ENCODE measurements around the gene KLK14.

KLK14 gene

DNA sequence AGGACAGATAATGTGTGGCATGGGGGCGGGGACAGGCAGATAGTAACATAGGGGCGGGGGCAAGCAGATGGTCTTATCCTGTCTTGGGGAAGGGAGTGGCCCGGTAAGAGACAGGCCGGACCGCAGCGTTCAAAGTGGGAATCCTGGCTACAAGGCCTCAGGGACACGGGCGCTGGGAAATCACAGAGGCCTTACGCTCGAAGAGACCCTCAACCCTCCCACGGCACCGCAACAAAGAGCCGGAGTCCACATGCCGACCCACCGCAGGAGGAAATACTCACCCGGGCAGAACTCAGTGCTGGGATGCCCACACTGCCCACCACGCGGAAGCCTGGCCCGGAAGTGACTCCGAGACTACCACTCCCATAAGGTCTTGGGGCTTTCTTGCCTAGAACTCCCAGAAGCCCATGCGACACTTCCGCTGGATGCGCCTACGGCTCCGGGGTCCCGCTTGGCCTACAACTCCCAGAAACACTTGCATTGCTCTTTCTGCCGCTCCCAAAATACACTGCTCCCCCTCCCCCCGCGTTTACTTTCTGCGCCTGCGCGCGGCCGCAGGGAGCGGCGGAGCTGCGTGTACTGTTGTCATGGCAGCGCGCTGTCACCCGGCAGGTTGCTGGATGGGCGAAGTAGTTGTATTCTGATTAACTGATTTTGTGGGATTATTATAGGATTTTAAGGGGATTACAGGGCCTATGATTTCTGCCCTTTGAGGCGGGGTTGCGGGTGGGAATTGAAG is 25.5 kb upstream of the KLK14 start, which contains the start of gene CTU1:
TSS of gene CTU1 (minus strand) at position 344 of the 739 bp plus-strand sequence. CDS start 3,840 bp downstream, outside the sequence.
- peak; percentile 98 for DNase-seq

DNA sequence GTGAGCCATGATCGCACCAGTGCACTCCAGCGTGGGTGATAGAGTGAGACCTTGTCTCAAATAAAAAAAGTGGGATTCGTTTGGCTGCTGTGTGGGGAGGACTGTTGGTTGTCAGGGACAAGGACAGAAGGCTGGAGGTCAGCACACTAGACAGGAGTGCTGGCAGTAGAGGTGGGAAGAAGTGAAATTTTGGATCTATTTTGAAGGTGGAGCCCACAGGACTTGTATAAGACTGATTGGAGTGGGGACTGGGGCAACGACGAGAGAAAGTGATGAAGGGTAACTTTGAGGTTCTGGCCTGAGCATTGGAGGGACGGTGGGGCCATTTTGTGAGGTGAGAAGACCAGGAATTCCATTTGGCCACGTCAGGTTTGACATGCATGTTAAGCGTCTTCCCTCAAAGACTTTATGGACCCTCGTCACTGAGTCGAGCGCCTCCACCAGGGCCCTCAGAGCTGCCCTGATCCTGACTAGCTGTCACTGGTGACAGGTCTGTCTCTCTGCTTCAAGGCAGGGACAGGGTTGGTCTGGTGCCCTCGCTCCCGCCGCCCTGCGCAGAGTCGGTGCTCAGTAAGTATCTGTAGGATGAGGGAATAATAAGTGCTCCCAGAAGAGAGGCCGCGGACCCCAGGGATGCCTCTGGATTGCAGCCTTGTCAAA is 24.8 kb upstream of the KLK14 start:
- DNase-seq = no peak

DNA sequence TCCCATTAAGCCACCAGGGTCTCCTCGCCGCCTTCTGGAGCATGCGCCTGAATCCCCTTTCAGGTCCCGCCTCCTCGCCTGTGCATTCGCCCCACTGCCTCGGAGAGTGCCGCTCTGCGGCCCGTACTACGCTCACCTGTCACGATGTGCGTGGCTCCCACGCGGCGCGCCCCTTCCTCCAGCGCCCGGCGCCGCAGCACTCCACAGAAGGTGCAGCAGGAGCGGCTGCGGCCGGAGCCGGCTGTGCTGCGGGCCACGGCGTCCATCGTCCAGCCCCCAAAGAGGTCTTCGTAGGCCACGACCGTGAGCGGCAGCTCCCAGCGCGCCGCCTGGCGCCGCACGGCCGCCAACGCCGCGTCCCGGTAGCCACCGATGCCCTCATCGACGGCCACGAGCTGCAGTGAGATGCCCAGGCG is 21.2 kb upstream of the KLK14 start:
- DNase-seq = no peak

DNA sequence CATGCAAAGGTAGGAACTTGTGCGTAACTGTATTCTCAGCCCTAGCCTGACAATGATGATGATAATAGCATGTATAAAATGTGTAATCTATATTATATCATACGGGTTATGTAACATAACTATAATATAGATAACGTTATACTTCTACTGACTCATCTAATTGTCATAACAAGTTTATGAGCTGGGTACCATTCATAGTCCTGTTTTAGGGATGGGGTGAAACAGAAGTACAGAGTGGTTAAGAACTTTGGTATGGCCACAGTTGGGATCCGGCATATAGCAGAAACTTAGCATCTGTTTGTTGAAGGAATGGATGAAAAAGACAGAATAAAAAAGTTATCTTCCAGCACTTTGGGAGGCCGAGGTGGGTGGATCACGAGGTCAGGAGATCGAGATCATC is 20.3 kb upstream of the KLK14 start:
- DNase-seq = no peak

DNA sequence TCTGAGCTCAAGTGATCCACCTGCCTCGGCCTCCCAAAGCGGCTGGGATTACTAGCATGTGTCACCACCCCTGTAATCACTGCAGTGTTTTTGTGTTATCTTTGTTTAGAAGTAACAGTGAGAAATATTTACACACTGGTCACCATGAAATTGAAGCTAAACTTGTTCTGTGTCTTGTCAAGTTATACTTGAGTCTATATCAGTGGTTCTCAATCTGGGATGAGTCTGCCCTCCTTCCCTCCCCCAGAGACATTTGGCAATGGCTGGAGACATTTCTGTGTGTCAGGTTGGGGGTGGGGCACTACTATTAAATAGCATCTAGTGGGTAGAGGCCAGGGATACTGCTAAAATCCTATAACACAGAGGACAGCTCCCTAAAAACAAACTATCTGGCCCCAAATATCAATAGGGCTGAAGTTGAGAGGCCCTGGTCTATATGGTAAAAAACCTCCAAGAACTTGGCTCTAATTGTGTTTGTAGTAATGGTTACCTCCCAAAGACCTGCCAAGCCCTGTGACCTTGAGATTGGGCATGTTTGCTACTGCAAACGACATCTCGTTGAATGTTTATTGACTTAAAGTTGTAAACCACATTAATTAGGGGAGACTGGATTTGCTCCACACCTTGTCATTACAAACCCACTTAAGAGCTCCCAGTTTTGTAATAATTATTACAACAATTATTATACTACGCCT is 18.6 kb upstream of the KLK14 start:
- DNase-seq = no peak

DNA sequence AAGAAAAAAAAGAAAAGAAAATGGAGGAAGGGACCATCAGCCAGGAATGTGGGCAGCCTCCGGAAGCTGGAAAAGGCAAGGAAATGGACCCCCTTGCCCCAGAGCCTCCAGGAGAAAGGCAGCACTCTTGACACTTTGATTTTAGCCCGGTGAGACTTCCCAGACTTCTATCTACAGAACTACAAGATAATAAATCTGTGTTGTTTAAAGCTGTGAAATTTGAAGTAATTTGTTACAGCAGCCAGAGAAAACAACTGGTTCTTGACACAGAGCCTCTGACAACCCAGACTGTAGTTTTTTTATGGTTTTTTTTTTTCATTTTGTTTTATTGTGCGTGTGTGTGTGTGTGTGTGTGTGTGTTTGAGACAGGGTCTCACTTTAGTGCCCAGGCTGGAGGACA is 17.9 kb upstream of the KLK14 start:
- no peak for DNase-seq

DNA sequence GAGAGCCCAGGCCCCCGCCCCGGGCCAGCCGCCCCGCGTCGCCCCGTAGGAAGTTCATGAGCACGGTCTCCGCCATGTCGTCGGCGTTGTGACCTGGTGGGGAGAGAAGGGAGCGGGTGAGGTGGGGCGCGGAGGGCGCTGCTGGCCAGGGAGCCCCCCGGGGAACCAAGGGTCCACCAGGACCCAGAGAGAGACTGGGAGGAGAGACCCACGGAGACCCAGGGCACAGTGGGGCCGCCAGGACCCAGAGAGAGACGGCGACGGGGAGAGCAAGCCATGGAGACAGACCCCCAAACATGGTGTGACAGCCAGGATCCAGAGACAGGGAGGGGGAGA is 16.3 kb upstream of the KLK14 start:
- DNase-seq = no peak

DNA sequence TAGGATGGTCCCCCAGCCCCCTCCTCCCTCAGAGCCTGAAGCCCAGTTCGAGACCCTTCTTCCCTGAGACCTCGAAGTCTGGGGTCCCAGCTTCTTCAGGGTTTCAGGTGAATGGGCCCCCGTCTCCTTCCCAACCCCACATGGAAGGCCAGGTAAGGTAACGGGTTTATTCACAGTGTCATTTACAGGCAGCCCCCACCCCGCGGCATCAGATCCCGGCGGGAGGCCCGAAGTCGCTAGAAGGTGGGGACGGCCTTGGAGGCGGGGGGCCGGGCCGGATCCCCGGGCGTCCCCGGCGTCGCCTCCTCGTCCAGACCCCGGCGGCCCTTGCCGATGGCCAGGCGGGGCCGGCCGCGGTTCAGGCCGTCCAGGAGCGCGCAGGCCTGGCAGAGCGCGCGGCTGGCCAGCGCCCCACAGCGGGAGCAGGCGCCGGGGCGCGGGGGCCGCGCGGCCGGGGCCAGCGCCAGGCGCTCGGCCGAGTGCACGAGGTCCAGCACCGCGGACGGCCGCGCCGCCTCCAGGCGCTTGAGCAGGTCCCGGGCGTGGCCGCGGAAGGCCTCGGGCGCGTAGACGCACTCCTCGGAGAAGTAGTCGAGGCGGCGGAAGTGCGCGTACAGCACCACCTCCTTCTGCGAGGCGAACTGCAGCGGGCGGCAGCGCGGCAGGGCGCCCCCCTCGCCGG is 15.8 kb upstream of the KLK14 start:
- no peak for DNase-seq

DNA sequence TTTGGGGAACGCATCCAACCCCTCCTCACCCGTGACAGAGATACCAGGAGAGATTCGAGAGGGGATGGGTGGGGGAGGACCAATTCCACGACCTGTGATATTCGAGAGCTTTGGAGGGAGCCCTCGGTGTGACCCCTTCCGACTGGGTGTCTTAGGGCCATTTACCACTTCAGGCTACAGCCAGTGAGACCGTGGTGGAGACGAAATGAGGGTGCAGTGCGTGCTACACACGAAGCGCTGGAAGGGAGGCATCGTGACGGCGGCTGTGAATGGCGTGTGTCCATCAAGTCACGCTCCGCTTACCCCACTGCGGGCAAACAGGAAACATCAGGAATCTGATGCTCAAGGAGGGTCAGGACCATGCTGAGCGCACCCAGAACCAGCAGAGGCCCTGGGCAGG is 15.1 kb upstream of the KLK14 start:
- no peak for DNase-seq

DNA sequence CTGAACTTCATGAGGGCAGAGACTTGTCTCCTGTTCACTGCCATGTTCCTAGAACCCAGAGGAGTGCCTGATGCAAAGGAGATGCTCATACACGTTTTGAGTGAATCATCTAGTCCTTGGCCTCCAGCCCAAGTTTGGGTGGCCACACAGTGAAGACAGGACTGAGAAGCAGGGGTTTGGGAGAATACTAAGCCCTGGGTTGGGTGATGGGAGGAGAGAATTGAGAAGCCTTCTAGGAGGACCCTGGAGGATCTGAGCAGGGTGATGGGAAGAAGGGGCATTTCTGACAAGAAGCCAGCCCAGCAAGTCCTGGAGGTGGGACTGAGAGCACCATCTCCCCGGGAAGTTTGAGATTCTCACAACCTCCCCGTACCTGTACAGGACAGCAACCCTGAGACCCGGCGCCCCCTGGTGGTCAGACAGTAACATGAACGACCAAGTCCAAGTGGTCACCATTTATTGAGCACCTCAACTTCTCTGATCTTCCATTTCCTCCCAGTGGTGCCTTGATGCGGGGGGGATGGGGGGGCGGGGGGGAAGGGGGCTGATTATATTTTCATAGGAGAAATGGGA is 14.6 kb upstream of the KLK14 start:
- peak; percentile 30 for DNase-seq

DNA sequence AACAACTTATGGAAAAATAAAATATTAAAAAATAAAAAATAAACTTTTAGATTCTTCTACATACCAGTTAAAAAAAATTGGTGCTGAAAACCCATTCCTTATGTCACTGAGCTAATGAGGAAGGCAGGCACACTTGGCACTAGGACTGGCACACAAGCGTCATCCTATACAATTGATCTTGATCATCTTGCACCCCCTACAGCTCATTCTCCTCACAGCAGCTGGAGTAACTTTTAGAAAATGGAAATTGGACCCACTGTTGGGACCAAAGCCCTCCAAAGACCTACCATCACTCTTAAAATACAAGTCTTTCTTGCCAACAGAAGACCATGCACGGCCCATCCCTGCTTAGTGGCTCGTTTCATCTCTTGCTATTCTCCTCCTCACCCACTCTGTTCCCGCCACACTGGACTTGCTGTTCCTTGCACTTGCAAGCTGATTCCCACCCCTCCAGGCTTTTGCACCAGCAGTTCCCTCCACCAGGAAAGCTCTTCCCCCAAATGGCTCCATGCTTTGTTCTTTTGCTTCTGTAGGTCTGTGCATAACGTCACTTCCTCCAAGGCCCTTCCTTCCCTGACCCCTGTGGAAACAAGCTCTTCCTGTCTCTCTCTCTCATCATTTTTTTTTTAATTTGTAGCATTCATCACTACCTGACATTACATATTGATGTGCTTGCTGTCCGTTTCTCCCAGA is 13.9 kb upstream of the KLK14 start:
- no peak for DNase-seq

DNA sequence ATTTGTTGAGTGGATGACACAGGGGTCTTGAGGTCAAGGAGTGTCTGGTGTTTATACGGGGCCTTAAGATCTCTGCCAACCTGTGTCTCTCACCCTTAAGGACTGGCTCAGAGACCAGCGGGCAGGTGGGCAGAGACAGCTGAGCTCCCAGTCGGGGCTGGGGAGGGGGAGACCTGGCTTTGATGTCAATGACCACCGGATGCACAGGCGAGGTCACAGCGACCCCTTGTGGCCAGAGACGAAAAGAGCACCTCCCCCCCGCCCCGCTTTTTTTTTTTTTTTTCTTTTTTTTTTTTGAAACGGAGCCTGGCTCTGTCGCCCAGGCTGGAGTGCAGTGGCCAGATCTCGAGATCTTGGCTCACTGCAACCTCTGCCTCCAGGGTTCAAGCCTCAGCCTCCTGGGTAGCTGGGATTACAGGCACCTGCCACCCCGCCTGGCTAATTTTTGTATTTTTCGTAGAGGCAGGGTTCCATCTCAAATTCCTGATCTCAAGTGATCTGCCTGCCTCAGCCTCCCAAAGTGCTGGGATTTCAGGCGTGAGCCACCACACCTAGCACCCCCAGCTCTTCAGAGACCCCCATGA is 12.1 kb upstream of the KLK14 start:
- peak; percentile 6 for DNase-seq

DNA sequence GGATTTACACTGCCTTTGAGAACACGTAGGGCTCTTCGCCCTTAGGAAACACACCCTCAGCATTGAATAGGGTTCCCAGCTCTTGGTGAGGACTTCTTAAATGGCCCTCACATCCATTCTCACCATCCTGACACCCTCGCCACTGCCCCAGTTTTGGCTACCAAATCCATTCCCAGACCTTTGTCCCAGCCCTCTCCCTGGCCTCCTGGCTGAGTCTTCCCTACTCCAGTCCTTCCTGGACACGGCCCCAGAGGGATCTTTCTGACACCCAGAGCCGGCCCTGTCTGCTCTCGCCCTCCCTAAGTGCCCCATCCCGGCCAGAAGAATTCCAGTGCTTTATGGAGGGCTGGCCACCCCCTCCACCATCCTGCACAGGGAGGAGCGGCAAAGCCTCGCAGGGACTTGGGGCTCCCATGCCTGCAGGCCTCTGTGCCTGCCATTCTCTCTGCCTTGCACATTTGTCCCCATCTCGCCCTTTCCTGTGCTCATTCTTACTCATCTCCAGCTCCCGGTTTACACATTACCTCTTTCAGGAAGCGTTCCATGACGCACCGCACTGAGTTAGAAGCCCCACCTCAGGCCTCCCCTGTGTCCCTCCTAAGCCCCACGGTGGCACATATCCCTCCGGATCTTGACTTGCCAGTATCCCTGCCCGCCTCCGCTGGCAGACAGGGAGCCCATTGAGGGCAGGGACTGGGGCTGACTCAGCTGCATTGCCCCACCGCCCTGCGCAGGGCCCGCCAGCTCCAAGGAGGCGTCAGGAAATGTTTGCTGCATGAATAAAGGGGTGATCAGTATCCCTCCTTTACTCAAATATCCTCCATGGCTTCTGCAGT is 11.0 kb upstream of the KLK14 start:
- no peak for DNase-seq

DNA sequence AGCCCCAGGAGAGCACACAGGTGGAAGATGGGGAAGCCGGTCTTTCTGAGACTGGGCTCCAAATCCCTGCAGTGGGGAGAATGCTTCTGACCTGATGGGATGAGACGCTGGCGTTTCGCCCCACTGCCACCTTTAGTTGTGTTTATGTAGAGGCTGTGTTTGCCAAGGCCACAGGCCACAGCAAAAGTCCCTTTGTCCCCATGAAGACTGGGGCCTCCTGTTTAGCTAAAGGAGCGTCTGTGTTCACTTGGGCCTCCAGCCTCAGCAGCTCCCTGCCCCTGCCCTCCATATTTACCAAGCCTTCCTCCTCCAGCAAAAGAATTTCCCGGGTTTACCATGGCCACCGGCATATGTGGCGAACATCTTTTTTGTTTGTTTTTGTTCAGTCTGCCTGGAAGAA is 10.4 kb upstream of the KLK14 start:
- no peak for DNase-seq

DNA sequence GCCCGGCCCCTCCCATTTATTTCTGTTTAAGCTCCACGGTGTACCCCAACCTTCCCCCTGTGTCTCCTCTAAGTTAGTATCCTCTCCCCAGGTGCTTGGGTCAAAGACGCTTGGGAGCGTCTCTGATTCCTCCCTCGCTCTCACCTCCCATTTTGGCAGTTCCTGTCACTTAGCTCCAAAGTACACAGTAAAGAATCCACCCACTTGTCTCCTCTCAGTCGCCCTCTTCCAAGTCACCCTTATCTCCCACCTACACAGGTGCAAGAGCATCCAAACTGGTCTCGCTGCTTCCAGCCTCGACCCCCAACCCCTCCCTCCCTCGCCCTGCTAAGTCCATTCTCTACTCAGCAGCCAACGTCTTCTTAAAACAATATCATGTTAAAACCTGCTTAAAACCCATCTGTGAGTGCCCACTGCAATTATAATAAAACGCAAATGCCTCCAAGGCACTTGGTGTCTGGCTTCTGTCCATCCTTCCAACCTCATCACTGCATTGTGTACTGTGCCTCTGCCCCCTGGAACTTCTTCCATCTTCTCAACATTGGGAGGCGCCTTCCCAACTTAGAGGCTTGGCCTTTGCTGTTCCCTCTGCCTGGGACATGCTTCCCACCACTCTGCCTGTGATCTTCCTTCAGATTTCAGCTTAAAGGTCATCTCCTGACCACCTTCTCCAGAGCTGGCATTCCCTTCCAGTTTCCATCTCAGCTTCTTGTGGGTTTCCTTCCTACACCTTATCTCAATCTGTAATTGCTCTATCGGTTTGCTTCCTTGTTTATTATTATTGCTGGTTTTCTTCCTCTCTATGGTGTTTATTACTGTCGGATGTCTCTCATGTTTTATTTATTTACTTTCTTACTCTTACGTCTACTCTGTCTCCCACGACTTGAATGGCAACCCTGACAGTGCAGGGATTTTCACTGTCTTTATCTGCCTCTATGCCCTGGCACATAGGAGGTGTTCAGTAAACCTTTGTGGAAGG is 9.5 kb upstream of the KLK14 start:
- no peak for DNase-seq

DNA sequence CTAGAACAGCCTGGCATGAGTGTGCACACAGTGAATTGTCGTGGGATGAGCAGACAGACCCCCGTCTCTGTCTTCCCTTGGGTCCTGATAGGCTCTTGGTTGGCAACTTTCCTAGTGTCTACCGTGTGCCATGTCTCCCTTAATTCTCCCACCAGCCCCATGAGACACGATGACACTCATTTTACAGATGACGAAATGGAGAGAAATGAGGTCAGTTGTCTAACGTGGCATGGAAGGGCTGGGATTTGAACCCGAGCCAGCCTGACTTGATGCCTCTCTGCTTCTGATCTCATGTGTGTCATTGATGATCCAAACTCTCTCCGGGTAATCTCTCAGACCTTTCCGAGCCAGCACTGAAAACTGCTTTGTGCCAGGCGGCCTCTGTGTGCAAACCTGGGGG is 8.4 kb upstream of the KLK14 start:
- DNase-seq = no peak

DNA sequence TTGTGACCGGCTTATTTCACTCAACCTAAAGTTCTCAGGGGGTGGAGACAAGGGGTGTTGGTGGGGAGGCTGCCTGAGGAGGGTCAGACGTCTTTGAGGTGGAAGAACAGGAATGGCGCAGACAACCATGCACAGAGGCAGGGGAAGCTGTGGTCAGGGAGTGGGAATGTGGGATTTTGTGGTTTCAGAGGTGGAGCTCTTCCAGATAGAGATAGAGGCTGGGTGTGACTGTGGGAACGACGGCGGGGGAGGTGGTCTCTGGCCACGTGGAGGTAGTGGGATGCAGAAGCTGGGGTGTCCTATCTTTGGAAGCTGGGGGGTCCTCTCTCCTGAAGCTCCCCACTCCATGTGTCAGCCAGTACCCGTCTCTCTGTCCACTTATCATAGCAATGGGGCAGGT is 7.8 kb upstream of the KLK14 start:
- DNase-seq = no peak

DNA sequence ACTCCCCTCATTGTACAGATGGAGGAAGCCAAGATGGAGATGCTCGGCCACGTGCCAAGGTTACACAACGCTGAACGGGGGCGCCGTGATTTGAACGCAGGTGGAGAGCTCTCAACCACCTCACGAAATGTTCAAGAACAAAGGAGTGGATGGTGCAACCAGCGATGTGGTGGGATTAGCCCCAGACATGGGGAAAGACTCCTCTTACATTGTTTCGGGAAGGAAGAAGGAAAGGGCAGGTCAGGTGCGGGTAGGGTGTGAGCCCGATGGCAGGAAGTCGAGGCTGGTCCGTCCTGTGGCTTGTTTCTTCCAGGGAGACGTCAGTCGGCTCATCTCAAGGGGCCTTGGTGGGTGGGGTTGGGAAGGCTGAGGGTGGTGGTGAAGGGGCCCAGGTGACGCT is 7.1 kb upstream of the KLK14 start:
- DNase-seq = no peak

DNA sequence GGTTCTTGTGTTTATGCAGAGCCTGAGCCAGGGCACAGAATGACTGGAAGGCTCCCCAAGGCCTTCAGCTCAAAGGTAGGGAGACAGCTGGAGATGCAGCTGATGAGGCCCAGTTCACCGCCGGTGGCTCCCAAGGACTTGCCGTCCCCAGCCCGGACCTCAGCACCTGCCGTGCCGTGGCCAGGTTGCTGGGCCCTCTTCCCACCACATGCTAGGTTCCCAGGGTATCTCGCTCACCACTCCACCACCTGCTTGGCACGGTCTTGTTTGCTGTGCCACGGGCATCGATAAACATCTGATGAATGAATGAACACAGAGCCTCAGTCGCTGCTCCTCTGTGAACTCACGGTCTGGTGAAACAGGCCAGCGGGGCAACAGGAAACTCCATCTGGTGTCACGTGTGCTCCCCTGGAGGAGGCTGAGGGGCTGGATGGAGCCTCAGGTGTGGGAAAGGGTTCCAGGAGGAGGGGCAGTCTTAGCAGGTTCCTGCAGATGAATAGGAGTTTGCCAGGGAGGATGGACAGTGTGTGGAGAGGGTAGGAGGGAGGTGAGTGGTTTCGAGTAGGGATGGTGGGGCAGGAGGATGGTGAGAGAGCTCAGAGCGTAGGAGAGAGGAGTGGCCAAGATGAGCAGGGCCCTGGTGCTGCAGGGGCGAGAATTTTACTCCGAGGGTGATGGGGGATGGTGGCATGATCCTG is 3.6 kb upstream of the KLK14 start:
- peak; percentile 61 for DNase-seq
